ENCODE measurements around the gene PCDHGA10.
"Not testable (repeated sequence)": the region's sequence is repeated elsewhere in the genome, so short reads cannot be mapped to it uniquely, and the experiment has no call there.

Gene PCDHGA10

DNA sequence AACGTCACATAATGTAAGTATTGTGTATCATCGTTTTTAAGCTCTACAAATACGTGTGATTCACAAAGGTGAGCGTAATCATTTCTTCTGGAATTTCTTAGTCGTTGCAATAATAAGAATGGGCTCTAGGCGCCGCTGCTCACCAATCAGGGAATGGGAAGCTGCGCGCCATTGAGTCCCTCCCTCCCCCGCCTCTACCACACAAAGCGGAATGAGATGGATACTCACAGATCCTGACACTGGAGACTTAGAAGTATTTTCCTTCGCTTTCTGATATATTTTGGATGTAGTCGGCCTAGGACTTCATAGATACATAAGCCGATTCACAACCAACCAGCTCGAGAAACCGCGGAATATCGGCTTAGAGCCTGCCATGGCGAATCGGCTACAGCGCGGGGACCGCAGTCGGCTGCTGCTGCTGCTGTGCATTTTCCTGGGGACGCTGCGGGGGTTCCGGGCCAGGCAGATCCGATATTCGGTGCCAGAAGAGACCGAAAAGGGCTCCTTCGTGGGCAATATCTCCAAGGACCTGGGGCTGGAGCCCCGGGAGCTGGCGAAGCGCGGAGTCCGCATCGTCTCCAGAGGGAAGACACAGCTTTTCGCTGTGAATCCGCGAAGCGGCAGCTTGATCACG is 8.2 kb downstream of the PCDHGA10 start, which contains the start of gene PCDHGA11:
Gene PCDHGA11 (plus strand): TSS at position 197 of the 634 bp plus-strand sequence. CDS start 177 bp downstream, at position 374.
- peak; percentile 73 for DNase-seq (ENCODE audit: low read depth)
- H3K4me3 ChIP-seq (ENCODE audit: low read length): peak within 1 kb of the TSS; percentile 45
- TF ChIP-seq, protein P1, sequence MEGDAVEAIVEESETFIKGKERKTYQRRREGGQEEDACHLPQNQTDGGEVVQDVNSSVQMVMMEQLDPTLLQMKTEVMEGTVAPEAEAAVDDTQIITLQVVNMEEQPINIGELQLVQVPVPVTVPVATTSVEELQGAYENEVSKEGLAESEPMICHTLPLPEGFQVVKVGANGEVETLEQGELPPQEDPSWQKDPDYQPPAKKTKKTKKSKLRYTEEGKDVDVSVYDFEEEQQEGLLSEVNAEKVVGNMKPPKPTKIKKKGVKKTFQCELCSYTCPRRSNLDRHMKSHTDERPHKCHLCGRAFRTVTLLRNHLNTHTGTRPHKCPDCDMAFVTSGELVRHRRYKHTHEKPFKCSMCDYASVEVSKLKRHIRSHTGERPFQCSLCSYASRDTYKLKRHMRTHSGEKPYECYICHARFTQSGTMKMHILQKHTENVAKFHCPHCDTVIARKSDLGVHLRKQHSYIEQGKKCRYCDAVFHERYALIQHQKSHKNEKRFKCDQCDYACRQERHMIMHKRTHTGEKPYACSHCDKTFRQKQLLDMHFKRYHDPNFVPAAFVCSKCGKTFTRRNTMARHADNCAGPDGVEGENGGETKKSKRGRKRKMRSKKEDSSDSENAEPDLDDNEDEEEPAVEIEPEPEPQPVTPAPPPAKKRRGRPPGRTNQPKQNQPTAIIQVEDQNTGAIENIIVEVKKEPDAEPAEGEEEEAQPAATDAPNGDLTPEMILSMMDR (IDR thresholded peaks at IDR 0.05; ENCODE audit: insufficient read depth, low read depth, low read length, missing control alignments): peak; percentile 60

DNA sequence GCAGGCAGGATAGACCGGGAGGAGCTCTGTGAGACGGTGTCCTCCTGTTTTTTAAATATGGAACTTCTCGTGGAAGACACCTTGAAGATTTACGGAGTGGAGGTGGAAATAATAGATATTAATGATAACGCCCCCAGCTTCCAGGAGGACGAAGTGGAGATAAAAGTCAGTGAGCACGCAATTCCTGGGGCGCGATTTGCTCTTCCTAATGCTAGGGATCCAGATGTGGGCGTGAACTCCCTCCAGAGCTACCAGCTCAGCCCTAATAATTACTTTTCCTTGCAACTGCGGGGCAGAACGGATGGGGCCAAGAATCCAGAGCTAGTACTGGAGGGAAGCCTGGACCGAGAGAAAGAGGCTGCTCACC is 8.7 kb downstream of the PCDHGA10 start:
- H3K4me3 ChIP-seq (ENCODE audit: low read length): peak overlapping the region; percentile 45
- DNase-seq (ENCODE audit: low read depth): no peak
- TF ChIP-seq, protein P1 (IDR thresholded peaks at IDR 0.05; ENCODE audit: insufficient read depth, low read depth, low read length, missing control alignments): no peak

DNA sequence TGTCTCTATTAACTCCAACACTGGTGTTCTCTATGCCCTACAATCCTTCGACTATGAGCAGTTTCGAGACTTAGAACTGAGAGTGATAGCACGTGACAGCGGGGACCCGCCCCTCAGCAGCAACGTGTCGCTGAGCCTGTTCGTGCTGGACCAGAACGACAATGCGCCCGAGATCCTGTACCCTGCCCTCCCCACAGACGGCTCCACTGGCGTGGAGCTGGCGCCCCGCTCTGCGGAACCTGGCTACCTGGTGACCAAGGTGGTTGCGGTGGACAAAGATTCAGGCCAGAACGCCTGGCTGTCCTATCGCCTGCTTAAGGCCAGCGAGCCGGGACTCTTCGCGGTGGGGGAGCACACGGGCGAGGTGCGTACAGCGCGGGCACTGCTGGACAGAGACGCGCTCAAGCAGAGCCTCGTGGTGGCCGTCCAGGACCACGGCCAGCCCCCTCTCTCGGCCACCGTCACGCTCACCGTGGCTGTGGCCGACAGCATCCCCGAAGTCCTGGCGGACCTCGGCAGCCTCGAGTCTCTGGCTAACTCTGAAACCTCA is 10.0 kb downstream of the PCDHGA10 start:
- no peak for DNase-seq (ENCODE audit: low read depth)
- no peak overlapping the region for H3K4me3 ChIP-seq (ENCODE audit: low read length)
- TF ChIP-seq, protein P1 (IDR thresholded peaks at IDR 0.05; ENCODE audit: insufficient read depth, low read depth, low read length, missing control alignments): no peak

DNA sequence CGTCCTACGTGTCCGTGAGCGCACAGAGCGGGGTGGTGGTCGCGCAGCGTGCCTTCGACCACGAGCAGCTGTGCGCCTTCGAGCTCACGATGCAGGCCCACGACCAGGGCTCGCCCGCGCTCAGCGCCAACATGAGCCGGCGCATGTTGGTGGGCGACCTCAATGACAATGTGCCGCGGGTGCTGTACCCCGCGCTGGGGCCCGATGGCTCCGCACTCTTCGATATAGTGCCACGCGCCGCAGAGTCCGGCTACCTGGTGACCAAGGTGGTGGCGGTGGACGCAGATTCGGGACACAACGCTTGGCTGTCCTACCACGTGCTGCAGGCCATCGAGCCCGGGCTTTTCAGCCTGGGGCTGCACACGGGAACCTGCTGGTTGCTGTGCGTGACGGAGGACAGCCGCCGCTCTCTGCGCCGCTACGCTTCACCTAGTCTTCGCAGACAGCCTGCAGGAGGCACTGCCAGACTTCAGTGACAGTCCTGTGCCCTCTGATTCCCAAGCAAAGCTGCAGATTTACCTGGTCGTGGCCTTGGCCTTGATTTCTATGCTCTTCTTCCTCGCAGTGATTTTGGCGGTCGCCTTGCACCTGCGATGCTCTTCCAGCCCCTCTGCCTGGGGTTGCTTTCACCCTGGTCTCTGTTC is 15.1 kb downstream of the PCDHGA10 start:
- H3K4me3 ChIP-seq (ENCODE audit: low read length): no peak overlapping the region
- no peak for DNase-seq (ENCODE audit: low read depth)
- TF ChIP-seq, protein P1 (IDR thresholded peaks at IDR 0.05; ENCODE audit: insufficient read depth, low read depth, low read length, missing control alignments): no peak

DNA sequence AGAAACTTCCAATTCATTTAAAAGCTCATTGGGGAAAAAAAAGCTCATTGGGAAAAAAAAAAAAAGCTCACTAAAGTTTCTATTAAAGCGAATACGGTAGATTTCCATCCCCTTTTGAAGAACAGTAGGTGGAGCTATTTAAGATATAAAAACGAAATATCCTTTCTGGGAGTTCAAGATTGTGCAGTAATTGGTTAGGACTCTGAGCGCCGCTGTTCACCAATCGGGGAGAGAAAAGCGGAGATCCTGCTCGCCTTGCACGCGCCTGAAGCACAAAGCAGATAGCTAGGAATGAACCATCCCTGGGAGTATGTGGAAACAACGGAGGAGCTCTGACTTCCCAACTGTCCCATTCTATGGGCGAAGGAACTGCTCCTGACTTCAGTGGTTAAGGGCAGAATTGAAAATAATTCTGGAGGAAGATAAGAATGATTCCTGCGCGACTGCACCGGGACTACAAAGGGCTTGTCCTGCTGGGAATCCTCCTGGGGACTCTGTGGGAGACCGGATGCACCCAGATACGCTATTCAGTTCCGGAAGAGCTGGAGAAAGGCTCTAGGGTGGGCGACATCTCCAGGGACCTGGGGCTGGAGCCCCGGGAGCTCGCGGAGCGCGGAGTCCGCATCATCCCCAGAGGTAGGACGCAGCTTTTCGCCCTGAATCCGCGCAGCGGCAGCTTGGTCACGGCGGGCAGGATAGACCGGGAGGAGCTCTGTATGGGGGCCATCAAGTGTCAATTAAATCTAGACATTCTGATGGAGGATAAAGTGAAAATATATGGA is 17.7 kb downstream of the PCDHGA10 start, which contains the start of gene PCDHGA12:
Gene PCDHGA12 (plus strand): TSS at position 176 of the 782 bp plus-strand sequence. CDS start 253 bp downstream, at position 429.
- TF ChIP-seq, protein P1 (IDR thresholded peaks at IDR 0.05; ENCODE audit: insufficient read depth, low read depth, low read length, missing control alignments): peak; percentile 65
- H3K4me3 ChIP-seq (ENCODE audit: low read length): peak within 1 kb of the TSS; percentile 37
- DNase-seq (ENCODE audit: low read depth): peak; percentile 77

DNA sequence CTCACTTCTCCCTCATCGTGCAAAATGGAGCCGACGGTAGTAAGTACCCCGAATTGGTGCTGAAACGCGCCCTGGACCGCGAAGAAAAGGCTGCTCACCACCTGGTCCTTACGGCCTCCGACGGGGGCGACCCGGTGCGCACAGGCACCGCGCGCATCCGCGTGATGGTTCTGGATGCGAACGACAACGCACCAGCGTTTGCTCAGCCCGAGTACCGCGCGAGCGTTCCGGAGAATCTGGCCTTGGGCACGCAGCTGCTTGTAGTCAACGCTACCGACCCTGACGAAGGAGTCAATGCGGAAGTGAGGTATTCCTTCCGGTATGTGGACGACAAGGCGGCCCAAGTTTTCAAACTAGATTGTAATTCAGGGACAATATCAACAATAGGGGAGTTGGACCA is 18.5 kb downstream of the PCDHGA10 start:
- peak overlapping the region; percentile 37 for H3K4me3 ChIP-seq (ENCODE audit: low read length)
- DNase-seq (ENCODE audit: low read depth): no peak
- TF ChIP-seq, protein P1 (IDR thresholded peaks at IDR 0.05; ENCODE audit: insufficient read depth, low read depth, low read length, missing control alignments): no peak

DNA sequence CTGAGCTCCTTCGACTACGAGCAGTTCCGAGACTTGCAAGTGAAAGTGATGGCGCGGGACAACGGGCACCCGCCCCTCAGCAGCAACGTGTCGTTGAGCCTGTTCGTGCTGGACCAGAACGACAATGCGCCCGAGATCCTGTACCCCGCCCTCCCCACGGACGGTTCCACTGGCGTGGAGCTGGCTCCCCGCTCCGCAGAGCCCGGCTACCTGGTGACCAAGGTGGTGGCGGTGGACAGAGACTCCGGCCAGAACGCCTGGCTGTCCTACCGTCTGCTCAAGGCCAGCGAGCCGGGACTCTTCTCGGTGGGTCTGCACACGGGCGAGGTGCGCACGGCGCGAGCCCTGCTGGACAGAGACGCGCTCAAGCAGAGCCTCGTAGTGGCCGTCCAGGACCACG is 19.5 kb downstream of the PCDHGA10 start:
- not testable (repeated sequence) for H3K4me3 ChIP-seq (ENCODE audit: low read length); DNase-seq (ENCODE audit: low read depth)

DNA sequence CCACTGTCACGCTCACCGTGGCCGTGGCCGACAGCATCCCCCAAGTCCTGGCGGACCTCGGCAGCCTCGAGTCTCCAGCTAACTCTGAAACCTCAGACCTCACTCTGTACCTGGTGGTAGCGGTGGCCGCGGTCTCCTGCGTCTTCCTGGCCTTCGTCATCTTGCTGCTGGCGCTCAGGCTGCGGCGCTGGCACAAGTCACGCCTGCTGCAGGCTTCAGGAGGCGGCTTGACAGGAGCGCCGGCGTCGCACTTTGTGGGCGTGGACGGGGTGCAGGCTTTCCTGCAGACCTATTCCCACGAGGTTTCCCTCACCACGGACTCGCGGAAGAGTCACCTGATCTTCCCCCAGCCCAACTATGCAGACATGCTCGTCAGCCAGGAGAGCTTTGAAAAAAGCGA is 19.9 kb downstream of the PCDHGA10 start:
- not testable (repeated sequence) for H3K4me3 ChIP-seq (ENCODE audit: low read length); DNase-seq (ENCODE audit: low read depth)
